ENCODE results near the gene NOPCHAP1.
"Not testable (repeated sequence)": the region's sequence is repeated elsewhere in the genome, so short reads cannot be mapped to it uniquely, and the experiment has no call there.

The NOPCHAP1 gene

DNA sequence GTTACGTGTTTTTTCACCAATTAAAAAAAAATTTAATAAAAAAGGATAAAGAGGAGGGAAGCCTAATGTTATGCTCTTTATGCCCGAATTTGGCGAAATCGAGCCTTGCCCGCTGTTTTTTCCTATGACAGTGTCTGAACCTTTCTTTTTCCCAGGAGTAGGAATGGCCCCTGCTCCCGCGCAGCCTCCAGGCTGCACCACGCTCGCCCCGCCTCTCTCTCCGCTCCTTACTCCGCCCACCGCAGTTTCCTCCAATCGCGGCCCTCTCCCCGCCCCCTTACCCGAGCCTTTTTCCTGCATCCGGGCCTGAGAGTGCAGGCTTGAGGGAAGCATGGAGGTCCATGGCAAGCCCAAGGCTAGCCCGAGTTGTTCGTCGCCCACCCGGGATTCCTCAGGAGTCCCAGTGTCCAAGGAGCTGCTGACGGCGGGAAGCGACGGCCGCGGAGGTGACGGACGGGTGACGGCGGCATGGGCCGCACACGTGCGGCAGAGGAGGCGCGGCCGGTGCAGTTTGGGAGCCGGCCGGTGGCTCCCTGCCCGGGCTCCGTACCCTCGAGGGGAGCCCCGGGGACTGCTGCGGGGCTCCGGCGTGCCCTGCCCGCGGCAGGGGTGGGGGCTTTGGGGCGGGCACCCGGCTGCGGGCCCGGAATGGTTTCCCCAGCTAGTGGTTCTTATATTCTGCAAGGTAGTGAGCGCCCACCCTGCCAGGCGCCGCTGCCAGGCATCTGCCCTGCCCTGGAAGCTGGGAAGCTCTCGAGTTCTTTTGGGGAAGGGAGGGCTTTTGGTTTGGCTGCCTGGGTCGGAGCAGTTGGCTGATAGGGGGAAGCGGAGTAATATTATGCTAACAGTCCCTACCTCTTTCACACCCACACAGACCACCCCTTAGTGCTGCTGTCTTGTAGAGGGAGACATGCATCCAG lies at the start of gene NOPCHAP1:
Gene NOPCHAP1 (plus strand): TSS at position 295 of the 920 bp plus-strand sequence. CDS start 37 bp downstream, at position 332.
- DNase-seq = peak; percentile 86 to 89

DNA sequence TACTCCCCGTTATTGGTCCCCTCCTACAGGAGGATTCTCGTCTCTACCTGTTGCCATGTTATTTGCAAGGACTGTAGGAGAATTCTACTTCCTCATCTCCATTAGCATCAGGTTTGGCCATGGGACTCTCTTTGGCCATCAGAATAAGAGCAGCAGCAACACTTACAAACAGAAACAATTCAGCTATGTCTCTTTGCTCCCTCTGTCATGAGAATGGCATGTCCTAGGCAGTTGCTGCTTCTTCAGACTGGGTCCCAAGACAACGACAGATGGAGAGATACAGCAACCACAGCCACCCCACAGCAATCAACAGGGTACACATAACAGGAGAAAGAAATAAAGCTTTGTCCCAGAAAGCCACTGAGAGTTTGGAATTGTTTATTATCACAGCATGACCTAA lies 47.7 kb upstream of the NOPCHAP1 start:
- DNase-seq = no peak

- no peak for DNase-seq
Observed at GRCh38 chr12:104939089-104939488, 47.0 kb upstream of the NOPCHAP1 start.

- no peak for DNase-seq
Observed at GRCh38 chr12:104941454-104941853, 44.7 kb upstream of the NOPCHAP1 start.

GRCh38 chr12:104942075-104942474 lies 44.0 kb upstream of the NOPCHAP1 start:
- DNase-seq = no peak

DNA sequence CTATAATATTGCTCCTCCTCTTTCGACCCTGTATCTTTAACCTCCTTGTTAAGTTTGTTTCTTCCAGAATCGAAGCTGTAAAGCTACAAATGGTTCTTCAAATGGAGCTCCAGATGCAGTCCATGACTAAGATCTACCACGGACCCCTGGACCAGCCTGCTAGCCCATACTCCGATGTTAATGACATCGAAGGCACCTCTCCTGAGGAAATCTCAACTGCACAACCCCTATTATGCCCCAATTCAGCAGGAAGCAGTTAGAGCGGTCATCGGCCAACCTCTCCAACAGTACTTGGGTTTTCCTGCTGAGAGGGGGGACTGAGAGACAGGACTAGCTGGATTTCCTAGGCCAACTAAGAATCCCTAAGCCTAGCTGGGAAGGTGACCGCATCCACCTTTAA lies 42.7 kb upstream of the NOPCHAP1 start:
- not testable (repeated sequence) for DNase-seq

DNA sequence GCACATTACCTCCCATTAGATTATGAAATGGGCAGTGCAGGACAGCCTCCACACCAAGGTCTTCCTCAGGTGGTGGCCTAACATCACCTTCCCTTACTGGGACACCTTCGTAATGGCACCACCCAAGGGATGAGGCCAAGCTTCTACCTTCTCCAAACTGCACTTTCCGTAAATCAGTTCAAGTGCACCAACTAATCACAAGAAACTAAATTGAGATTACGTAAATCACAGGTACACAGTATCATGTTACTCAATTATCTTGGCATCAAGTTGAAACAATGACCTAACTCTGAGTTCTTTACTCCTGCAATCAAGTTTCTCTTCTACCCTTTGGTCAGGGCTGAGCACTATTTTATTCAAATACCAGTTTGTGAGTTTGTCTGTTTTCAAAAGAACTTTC lies 41.9 kb upstream of the NOPCHAP1 start:
- no peak for DNase-seq

GRCh38 chr12:104948716-104949115 lies 37.4 kb upstream of the NOPCHAP1 start:
- not testable (repeated sequence) for DNase-seq

DNA sequence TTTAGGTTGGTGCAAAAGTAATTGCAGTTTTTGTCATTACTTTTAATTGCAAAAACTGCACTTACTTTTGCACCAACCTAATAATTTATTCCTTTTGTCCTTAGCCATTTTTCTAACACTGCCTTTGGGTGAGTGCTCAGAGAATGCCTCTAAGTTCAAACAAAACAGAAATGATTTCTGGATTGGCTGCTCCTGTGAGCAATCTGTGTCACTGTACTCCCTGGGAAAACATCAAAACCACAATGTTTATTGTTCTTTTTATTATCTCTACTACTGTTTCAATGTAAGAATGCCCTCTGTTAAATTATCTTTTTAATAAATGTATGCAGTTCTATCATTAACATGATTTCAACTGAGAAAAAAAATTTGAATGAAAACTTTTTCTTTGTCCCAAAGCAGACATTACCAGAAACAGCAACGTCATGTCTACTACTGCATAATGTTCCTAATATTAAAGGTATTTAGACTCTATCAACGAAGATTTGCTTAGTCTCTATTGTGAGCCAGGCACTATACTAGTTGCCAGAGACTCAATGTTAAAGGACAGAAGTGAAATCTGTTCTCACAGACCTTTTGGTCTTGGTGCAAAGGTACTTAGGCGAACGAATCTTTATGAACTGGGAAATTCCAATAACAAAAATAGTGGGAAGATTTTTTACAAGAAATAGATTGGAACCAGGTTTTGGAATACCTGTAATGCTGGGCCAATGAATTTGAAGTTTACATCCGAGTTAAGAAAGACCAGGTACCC lies 34.2 kb upstream of the NOPCHAP1 start:
- no peak for DNase-seq

- no peak for DNase-seq
Observed at GRCh38 chr12:104952816-104953215, 33.3 kb upstream of the NOPCHAP1 start.

DNA sequence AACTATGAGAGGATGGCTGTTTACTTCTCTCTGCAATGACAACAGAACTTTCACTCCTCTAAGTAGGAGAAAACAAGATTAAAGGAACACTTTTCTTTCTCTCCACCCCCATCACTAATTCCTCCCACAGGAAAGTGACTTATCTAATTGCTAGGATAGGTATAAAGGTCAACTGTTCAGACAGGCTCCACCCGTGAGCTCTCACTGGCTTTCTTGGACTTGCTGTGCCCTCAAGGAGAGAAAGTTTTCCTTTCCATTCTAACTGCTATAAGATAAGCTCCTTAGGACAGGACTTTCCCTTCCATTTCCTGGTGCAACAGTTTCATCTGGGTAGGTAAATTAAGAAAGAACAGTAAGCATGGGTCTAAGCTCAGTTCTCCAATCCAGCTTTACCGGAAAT lies 32.8 kb upstream of the NOPCHAP1 start:
- DNase-seq = no peak

DNA sequence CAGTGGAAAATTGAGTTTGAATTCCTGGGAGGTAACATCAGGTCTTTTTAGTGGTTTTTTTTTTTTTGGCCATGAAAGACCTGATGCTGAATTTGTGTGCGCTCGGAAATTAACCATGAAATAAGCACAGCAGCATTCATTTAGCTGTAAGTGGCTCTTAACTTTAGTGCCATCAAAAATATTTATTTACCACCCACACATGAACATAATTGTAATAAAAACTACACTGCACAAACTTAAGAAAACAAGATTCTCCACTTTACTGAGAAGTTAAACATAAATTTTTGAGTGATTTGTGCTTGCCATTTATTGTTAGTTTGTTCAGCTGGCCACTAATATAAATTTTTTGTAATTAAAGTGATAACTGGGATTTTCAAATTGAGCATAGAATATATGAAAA lies 30.4 kb upstream of the NOPCHAP1 start:
- DNase-seq = no peak

- DNase-seq = peak in 1 of 2 experiments; percentile 30
Observed at GRCh38 chr12:104956870-104957718, 29.0 kb upstream of the NOPCHAP1 start.

- DNase-seq = no peak
Observed at GRCh38 chr12:104957719-104958000, 28.5 kb upstream of the NOPCHAP1 start.

GRCh38 chr12:104958001-104958804 lies 27.9 kb upstream of the NOPCHAP1 start, which contains the start of gene SLC41A2:
Gene SLC41A2 (minus strand): TSS chr12:104958290. CDS start chr12:104928527, 29,763 bp downstream.
- peak; percentile 34 to 77 for DNase-seq

- peak in 1 of 2 experiments; percentile 33 for DNase-seq
Observed at GRCh38 chr12:104958805-104959334, 27.2 kb upstream of the NOPCHAP1 start.

DNA sequence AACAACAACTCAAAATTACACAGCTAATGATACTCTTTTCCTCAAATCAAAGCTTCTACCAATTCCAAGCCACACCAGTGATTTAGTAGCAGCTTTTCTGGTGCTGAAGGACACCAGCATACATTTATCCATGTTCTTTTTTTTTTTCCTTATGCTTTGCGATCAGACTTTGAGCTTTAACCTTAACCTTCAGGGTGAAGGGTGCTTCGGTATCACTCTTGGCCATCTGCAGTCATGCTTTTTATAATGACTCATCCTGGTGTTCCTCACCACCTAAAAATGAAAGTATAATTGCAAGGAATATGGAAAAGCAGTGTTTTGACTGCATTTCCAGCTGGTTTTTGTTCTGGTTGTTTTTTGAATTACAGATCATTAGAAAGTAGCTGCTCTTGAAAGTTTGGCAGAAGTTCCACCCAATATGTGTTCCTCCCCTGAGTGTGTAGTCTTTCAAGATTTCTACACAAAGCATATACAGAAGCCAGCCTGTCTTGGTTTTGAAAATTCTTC lies 26.7 kb upstream of the NOPCHAP1 start:
- DNase-seq = peak in 1 of 2 experiments; percentile 28

DNA sequence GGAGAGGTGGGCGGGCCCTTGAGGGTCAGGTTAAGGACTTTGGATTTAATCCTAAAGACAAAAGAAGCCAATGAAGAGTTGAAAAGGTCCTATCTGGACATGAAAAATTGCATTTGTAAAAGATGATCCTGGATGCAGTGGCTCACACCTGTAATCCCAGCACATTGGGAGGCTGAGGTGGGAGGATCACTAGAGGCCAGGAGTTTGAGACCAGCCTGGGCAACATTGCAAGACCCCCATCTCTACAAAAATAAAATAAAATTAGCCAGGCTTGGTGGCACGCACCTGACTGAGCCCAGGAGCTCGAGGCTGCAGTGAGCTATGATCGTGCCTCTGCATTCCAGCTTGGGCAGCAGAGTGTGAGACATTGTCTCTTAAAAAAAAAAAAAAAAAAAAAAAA lies 25.7 kb upstream of the NOPCHAP1 start:
- DNase-seq = no peak

DNA sequence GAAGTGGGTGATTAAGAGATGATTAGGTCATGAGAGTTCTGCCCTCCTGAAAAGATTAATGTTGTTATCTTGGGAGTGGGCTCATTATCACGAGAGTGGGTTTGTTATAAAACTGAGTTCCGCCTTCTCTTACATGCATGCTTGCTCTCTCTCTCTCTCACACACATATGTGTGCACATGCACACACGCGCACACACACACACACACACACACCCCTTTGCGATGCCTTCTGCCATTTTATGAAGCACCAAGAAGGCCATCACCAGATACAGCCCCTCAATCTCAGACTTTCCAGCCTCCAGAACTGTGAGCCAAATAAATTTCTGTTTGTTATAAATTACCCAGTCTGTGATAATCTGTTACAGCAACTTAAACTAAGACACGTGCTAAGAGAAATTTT lies 22.4 kb upstream of the NOPCHAP1 start:
- DNase-seq = no peak

DNA sequence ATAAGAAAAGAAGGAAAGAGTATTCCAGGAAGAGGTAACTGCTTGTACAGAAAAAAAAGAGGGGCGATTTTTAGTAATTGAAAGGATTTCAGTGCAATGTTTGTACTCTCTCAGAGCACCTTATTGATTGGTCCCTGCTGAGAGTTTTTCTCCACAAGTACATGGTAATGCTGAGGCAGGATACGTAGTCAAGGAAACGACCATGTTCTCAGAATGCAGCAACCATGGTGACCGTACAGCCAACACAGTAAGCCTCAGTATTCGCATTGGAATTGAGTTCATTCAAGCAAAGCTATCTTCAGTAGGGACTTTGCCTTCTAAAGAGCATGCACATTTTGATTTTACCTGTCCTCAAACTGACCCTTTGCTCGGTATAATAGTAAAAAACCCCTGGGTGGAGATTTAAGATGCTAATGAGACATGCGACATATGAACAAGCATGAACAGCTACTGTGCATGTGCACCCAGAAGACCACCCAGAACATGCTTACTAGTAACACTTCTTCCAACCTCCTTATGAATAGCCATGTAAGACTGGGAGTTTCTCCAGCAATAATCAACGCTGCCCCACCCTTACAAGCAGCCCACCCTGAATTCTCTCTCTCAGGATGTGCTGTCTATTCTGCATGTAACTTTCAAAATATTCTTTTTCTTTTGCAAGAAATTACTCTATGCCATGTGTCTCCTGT lies 21.8 kb upstream of the NOPCHAP1 start:
- DNase-seq = no peak

- DNase-seq = no peak
Observed at GRCh38 chr12:104964856-104965205, 21.3 kb upstream of the NOPCHAP1 start.

Data from NCI-H446 (cell line).